ENCODE measurements around the gene SMYD3. TPM values are rescaled to one million over a fixed set of nuclear protein-coding genes. Genes with fewer than 3 reads are reported as not detected.
"Not testable (repeated sequence)": the region's sequence is repeated elsewhere in the genome, so short reads cannot be mapped to it uniquely, and the experiment has no call there.

The SMYD3 gene
- total RNA-seq, 2 experiments from 2014 or later = 22.6 to 27.0 TPM

DNA sequence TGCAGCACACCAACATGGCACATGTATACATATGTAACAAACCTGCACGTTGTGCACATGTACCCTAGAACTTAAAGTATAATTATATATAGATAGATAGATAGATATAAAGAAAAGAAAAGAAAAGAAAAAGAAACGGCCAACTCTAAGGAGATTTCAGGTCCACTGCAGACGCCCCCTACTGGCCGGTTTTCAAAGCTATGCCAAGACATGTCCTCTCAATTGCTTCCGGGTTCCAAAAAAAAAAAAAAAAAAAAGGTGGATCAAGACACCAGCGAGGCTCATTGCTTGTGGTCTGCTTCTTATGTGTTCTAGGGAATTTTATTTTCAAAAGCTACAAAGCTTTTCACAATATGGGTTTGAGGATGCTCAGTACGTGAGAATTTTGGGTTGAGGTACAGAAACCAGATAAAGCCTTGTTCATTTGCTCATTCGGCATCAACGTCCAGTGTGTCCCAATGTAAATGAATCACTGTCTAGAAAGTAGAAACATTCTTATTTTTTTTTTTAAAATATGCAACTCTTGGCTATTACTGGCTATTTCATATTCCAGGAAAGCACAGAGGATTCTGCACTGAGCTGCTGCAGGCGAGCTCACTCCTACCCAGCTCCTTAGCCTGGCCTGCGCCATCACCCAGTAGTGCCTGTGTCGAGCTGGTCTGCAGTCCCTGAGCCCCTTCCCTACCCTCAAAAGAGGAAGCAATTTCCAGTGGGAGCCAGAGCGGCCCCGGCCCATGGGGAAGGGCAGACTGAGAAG, 709.3 kb downstream of the SMYD3 start:
- POLR2A ChIA-PET = no interaction called here

DNA sequence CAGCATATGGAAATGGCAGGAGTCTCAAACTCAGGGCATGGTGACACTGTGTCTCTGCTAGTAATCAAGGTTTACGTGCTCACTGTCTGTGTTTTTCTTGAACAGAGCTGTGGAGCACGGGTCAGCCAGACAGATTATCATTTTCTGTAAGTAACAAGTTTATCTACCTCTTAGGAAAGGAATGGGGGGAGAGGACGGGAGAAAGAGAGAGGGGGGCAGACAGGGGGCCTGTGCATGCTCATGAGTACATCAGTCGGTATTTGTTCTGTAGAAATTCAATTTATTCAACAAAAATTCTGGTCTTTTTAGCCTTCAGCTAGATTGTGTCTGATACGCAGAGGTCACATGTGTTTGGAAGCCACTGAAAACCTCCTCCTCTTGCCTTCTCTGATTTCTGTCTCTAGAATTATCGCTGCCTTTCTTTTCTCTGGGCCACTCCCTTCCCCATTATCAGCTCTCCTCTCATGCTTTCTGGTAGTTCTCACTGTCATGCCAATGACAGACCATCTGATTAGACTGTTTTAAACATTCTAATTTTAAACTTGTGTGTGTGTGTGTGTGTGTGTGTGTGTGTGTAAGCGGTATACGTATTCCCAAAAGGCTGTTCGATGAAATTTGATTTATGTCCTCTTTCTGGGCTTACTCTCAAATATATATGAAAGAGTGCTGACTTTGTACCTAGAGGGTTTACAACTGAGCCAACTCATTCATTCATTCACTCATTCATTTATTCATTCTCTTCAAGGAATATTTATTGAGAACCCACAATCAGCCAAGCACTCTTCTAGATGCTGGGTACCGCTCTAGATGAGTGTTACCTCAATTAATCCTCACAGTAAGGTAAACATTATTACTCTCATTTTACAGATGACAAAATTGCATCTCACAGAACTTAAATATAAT, 715.4 kb downstream of the SMYD3 start:
- Mint-ChIP-seq H3K27ac (no peak overlapping the region), H3K4me1 (no peaks in the 10 kb centered on the region), H3K27me3 (no peaks in the 10 kb centered on the region), H3K9me3 (no peaks in the 10 kb centered on the region), H3K4me3 (no peak overlapping the region), H3K36me3 (no peaks in the 10 kb centered on the region)
- POLR2A ChIA-PET = no interaction called here
- DNase-seq (no peak), ATAC-seq (ENCODE audit: low read depth) (no peak)

More for the DNA sequence above, 709.3 kb downstream of the SMYD3 start:
- Mint-ChIP-seq H3K36me3 (no peaks in the 10 kb centered on the region), H3K4me1 (no peaks in the 10 kb centered on the region), H3K4me3 (no peak overlapping the region), H3K27ac (no peak overlapping the region), H3K9me3 (no peaks in the 10 kb centered on the region), H3K27me3 (no peaks in the 10 kb centered on the region)
- ATAC-seq (ENCODE audit: low read depth) (no peak), DNase-seq (no peak)

- Mint-ChIP-seq H3K4me1 (no peaks in the 10 kb centered on the region), H3K36me3 (no peaks in the 10 kb centered on the region), H3K9me3 (no peaks in the 10 kb centered on the region), H3K27ac (no peak overlapping the region), H3K27me3 (no peaks in the 10 kb centered on the region), H3K4me3 (no peak overlapping the region)
- ATAC-seq (ENCODE audit: low read depth) = no peak
- no peak for DNase-seq
- POLR2A ChIA-PET = no interaction called here
These were observed 716.6 kb downstream of the SMYD3 start for GRCh38 chr1:245790441-245790840.

DNA sequence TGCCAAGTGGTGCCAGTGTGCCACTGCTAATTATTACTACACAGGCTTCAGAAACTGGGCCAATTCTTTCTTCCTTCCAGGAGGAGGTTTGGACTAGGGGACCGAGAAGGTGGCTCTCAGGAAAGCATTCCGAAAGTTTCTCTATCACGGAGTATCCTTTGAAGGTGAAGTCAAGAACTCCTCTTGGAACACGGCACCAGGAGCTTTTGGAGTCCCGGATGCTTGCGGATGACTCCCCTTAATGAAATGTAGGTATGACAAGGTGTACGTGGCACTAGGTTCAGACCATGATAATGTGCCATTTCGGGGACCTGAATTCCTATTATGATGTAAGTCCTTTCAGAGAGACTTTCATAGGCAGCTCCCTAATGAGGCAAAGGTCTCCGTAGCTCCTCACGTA, 718.2 kb downstream of the SMYD3 start:
- H3K4me3 Mint-ChIP-seq = no peak overlapping the region
- ATAC-seq (ENCODE audit: low read depth) (no peak), DNase-seq (no peak)
- no peak overlapping the region for H3K27ac Mint-ChIP-seq
- POLR2A ChIA-PET = no interaction called here
- no peaks in the 10 kb centered on the region for H3K27me3 Mint-ChIP-seq
- no peaks in the 10 kb centered on the region for H3K36me3 Mint-ChIP-seq
- no peaks in the 10 kb centered on the region for H3K4me1 Mint-ChIP-seq
- no peaks in the 10 kb centered on the region for H3K9me3 Mint-ChIP-seq

DNA sequence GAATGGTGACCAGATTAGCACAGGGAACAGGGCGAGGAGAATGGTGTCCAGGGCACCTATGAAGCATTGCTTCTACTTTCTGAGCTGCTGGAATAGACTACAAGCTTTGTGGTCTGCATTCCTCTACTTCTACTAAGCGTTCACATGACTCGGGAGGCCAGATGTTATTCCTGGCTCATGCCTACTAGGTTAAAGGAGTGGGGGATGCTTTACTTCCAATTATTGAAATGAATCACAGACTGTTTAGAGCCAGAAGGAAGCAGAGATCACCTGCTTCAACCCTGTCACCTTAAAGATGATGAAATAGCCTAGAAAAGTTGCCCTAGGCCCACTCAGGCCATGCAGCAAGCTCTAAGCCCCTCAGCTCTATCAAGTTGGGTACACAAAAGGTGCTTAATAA, 718.8 kb downstream of the SMYD3 start:
- Mint-ChIP-seq H3K27me3 (no peaks in the 10 kb centered on the region), H3K9me3 (no peaks in the 10 kb centered on the region), H3K4me3 (no peak overlapping the region), H3K36me3 (no peaks in the 10 kb centered on the region), H3K27ac (no peak overlapping the region), H3K4me1 (no peaks in the 10 kb centered on the region)
- POLR2A ChIA-PET = no interaction called here
- ATAC-seq (ENCODE audit: low read depth) (no peak), DNase-seq (no peak)

DNA sequence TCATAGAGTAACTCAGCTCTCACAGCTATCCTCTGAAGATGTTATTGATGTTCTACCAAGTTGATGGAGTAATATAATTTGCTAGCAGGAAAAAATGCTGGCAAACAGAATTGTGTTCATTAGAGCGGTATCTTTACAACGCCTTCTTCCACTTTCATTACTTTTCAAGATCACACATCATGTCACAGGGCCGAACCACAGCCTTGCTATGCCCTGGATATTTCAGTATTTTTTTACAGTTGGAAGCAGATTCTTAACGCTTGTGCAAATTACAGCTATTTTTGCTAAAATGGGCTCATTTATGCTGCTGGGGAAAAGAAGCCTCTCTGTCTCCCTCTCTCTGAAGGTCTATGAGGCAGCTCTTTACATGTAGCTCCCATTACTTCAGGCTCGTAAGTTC, 720.1 kb downstream of the SMYD3 start:
- no peak overlapping the region for H3K27ac Mint-ChIP-seq
- no peaks in the 10 kb centered on the region for H3K36me3 Mint-ChIP-seq
- no peaks in the 10 kb centered on the region for H3K9me3 Mint-ChIP-seq
- DNase-seq (no peak), ATAC-seq (ENCODE audit: low read depth) (no peak)
- H3K4me1 Mint-ChIP-seq = no peaks in the 10 kb centered on the region
- H3K4me3 Mint-ChIP-seq = no peak overlapping the region
- H3K27me3 Mint-ChIP-seq = no peaks in the 10 kb centered on the region
- POLR2A ChIA-PET = no interaction called here

GRCh38 chr1:245779797-245780755, 727.0 kb downstream of the SMYD3 start:
- no peak overlapping the region for H3K27ac Mint-ChIP-seq
- no peak for ATAC-seq (ENCODE audit: low read depth)
- POLR2A ChIA-PET = no interaction called here

DNA sequence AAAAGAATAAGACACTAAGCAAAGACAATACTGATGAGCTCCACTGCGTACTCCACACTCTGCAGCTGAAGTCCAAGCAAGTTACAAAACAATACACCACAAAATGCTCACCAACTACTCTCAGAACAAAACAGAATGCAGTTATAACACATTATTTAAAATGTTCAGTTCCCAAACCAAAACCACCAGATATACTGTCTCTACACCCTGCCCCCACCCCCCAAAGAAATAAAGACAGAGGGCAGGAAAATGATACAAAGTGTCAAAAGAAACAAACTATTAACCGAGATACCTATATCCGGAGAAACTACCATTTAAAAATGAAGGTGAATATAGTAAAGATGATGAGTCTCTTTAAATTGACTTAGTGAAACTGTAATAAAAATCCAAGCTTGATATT, 729.3 kb downstream of the SMYD3 start:
- H3K4me1 Mint-ChIP-seq = no peaks in the 10 kb centered on the region
- POLR2A ChIA-PET = no interaction called here
- no peaks in the 10 kb centered on the region for H3K36me3 Mint-ChIP-seq
- DNase-seq = no peak
- no peak overlapping the region for H3K27ac Mint-ChIP-seq
- H3K4me3 Mint-ChIP-seq = no peak overlapping the region
- H3K27me3 Mint-ChIP-seq = no peaks in the 10 kb centered on the region
- no peak for ATAC-seq (ENCODE audit: low read depth)
- H3K9me3 Mint-ChIP-seq = no peaks in the 10 kb centered on the region

More at GRCh38 chr1:245779797-245780755, 727.0 kb downstream of the SMYD3 start:
- Mint-ChIP-seq H3K36me3 (no peaks in the 10 kb centered on the region), H3K9me3 (no peaks in the 10 kb centered on the region), H3K4me1 (no peaks in the 10 kb centered on the region), H3K27me3 (no peaks in the 10 kb centered on the region), H3K4me3 (no peak overlapping the region)
- DNase-seq = no peak

DNA sequence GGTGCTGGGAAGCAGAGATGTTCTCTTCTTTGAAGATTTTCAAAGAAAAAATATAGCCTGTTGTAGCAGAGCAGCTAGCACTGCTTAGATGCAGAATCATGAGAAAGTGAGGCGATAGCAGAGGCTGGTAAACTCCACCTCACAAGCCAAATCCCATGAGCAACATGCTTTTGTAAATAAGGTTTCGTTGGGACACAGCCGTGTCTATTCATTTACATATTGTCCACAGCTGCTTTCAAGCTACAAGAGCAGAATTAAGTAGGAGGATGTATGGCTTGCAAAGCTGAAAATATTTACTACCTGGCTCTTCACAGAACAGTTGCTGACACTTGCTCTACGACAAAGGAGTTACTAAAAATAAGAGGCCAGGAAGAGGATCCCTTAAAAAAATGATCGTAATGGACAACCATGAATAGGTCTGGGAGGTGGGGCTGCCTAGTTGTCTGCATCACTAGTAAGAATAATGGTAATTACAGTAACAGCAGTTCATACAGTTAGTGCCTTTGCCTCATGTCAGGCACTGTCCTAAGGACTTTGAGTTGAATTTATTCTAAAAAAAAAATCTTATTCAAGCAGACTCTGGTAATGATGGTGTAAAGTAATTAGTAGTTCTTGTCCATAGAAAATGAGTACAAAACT, 730.3 kb downstream of the SMYD3 start:
- ATAC-seq (ENCODE audit: low read depth) (no peak), DNase-seq (no peak)
- no peaks in the 10 kb centered on the region for H3K27me3 Mint-ChIP-seq
- no peaks in the 10 kb centered on the region for H3K4me1 Mint-ChIP-seq
- POLR2A ChIA-PET = no interaction called here
- H3K36me3 Mint-ChIP-seq = no peaks in the 10 kb centered on the region
- H3K9me3 Mint-ChIP-seq = no peaks in the 10 kb centered on the region
- H3K4me3 Mint-ChIP-seq = no peak overlapping the region
- H3K27ac Mint-ChIP-seq = no peak overlapping the region

DNA sequence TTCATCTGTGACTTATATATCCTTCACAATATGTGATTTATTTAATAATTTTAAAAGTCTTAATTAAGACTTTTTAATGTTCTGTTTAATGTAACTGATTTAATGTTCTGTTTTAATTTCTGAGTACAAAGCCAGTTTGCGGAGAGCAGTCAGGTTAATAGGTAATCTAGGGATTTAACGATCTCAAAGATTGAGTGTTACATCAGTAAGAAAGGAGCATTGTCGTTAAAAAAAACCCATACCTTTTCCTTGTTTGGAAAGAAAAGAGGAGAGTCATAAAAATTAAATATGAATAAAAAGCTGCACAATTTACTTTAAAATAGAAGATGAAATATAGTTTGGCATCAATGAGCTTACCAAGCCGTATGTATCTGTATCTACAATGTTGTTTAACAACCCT, 730.9 kb downstream of the SMYD3 start:
- Mint-ChIP-seq H3K27me3 (no peaks in the 10 kb centered on the region), H3K4me1 (no peaks in the 10 kb centered on the region), H3K4me3 (no peak overlapping the region), H3K36me3 (no peaks in the 10 kb centered on the region), H3K27ac (no peak overlapping the region), H3K9me3 (no peaks in the 10 kb centered on the region)
- no peak for ATAC-seq (ENCODE audit: low read depth)
- no peak for DNase-seq
- POLR2A ChIA-PET = no interaction called here

GRCh38 chr1:245774931-245775330, 732.1 kb downstream of the SMYD3 start:
- H3K9me3 Mint-ChIP-seq; DNase-seq; POLR2A ChIA-PET; H3K4me1 Mint-ChIP-seq; ATAC-seq (ENCODE audit: low read depth); H3K36me3 Mint-ChIP-seq; H3K4me3 Mint-ChIP-seq; H3K27ac Mint-ChIP-seq; H3K27me3 Mint-ChIP-seq: not testable (repeated sequence)

DNA sequence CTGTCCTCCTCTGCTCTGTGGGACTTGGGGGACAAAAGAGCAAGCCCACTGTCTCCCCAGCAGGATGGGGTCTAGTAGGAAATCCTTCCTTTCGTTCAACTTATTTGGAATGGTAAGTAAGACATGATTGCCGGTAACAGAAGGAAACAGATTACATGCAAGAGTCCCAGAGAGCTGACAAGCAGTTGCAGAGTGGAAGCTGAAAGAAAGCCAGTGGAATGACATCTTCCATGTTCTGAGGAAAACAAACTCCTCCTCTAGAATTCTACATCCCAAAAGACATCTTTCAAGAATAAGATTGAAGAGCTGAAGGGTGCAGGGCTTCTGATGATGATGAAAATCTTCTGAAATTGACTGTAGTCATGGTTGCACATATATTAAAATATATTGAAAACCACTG, 732.9 kb downstream of the SMYD3 start:
- no peak for DNase-seq
- H3K36me3 Mint-ChIP-seq = no peaks in the 10 kb centered on the region
- no peak overlapping the region for H3K4me3 Mint-ChIP-seq
- H3K9me3 Mint-ChIP-seq = no peaks in the 10 kb centered on the region
- no peaks in the 10 kb centered on the region for H3K27me3 Mint-ChIP-seq
- no peak overlapping the region for H3K27ac Mint-ChIP-seq
- no peak for ATAC-seq (ENCODE audit: low read depth)
- POLR2A ChIA-PET = no interaction called here
- no peaks in the 10 kb centered on the region for H3K4me1 Mint-ChIP-seq

DNA sequence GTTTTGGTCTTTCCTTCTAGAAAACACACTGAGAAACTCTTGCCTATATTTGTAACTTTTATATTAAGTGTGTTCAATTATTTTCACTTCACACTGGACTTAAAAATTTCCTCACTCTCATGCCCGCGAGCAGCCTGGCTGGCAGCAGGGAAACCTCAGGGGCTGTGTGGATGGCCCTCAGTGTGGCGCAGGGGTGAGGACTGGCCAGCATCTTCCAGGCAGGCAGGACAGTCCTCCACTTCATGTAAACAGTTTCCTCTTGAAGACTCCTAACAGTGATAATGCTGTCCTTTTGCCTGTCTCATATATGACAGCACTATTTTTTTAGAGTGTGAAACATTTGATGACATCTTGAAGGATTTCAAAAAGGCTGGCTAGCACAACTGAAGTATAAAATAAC, 733.7 kb downstream of the SMYD3 start:
- H3K4me3 Mint-ChIP-seq = no peak overlapping the region
- POLR2A ChIA-PET = no interaction called here
- no peaks in the 10 kb centered on the region for H3K36me3 Mint-ChIP-seq
- DNase-seq (no peak), ATAC-seq (ENCODE audit: low read depth) (no peak)
- no peaks in the 10 kb centered on the region for H3K4me1 Mint-ChIP-seq
- no peak overlapping the region for H3K27ac Mint-ChIP-seq
- H3K27me3 Mint-ChIP-seq = no peaks in the 10 kb centered on the region
- no peaks in the 10 kb centered on the region for H3K9me3 Mint-ChIP-seq

Data from activated naive CD8-positive, alpha-beta T cell treated with anti-CD3 and anti-CD28 coated beads, Interleukin-2, amount 10 ng/mL, durations not matched to agents 7 days and 5 days (primary cell).